GM10248 (cell line): Measurements from ENCODE around the gene MOB3A.
A peak's percentile ranks its signal among the peaks of the same experiment; 100 is the strongest.

Experiments used
- CTCF ChIA-PET: fragments of 300-600 bp; sonication (Branson Sonifier 250); formaldehyde crosslinking; extraction: SDS; loops from one replicate; lab custom pipeline; 2021; ENCODE audit warnings: antibody characterized with exemption; lab: Yijun Ruan, JAX
- POLR2A ChIA-PET: fragments of 350-650 bp; sonication (Branson Sonifier 250); formaldehyde crosslinking; extraction: SDS; loops from one replicate; lab custom pipeline; 2020; ENCODE audit warnings: antibody characterized with exemption; lab: Yijun Ruan, JAX
- DNase-seq: peaks from one replicate; pipeline ENCODE4 v3.0.0; 2012; ENCODE audit errors: extremely low spot score
- TF ChIP-seq, protein P1 (sequence below): IDR thresholded peaks from 2 replicates; pipeline ENCODE4 v1.5.1; 2012; ENCODE audit warnings: mild to moderate bottlenecking, low read depth; ENCODE audit errors: extremely low read depth, missing control alignments, control extremely low read depth

The MOB3A gene

DNA sequence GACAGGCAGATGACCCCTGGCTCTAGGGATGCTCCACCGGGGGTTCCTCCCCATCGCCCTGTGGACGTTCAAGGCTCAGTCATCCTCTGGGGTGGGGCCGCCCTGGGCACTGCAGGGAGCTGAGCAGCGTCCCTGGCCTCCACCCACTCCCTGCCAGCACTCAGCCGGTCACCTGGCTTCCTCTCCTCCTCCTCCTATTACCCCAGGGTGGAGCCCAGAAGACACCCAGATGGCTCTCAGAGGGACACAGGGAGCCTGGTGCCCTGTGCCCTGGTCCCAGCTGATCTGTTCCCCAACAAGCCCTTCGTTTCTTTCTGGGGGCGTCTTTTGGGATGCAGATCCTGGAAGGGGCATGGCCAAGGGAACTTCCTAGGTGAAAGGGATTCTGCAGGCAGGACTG, 41.4 kb downstream of the MOB3A start:
- ChIA-PET CTCF (no interaction called here), POLR2A (interaction anchor here (0.7 kb wide), 1 partner anchor 196 kb away, joined by 3 read pairs; no protein-coding TSS in a partner anchor)
- DNase-seq = no peak
- TF ChIP-seq, protein P1, sequence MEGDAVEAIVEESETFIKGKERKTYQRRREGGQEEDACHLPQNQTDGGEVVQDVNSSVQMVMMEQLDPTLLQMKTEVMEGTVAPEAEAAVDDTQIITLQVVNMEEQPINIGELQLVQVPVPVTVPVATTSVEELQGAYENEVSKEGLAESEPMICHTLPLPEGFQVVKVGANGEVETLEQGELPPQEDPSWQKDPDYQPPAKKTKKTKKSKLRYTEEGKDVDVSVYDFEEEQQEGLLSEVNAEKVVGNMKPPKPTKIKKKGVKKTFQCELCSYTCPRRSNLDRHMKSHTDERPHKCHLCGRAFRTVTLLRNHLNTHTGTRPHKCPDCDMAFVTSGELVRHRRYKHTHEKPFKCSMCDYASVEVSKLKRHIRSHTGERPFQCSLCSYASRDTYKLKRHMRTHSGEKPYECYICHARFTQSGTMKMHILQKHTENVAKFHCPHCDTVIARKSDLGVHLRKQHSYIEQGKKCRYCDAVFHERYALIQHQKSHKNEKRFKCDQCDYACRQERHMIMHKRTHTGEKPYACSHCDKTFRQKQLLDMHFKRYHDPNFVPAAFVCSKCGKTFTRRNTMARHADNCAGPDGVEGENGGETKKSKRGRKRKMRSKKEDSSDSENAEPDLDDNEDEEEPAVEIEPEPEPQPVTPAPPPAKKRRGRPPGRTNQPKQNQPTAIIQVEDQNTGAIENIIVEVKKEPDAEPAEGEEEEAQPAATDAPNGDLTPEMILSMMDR = no peak

GRCh38 chr19:2053601-2054389, 42.3 kb downstream of the MOB3A start:
- POLR2A ChIA-PET = no interaction called here
- TF ChIP-seq, protein P1 = no peak
- CTCF ChIA-PET = interaction anchor here (2.1 to 2.4 kb wide), 2 partner anchors 11 to 41 kb away, joined by 5 to 12 read pairs; no protein-coding TSS in a partner anchor
- DNase-seq = no peak

DNA sequence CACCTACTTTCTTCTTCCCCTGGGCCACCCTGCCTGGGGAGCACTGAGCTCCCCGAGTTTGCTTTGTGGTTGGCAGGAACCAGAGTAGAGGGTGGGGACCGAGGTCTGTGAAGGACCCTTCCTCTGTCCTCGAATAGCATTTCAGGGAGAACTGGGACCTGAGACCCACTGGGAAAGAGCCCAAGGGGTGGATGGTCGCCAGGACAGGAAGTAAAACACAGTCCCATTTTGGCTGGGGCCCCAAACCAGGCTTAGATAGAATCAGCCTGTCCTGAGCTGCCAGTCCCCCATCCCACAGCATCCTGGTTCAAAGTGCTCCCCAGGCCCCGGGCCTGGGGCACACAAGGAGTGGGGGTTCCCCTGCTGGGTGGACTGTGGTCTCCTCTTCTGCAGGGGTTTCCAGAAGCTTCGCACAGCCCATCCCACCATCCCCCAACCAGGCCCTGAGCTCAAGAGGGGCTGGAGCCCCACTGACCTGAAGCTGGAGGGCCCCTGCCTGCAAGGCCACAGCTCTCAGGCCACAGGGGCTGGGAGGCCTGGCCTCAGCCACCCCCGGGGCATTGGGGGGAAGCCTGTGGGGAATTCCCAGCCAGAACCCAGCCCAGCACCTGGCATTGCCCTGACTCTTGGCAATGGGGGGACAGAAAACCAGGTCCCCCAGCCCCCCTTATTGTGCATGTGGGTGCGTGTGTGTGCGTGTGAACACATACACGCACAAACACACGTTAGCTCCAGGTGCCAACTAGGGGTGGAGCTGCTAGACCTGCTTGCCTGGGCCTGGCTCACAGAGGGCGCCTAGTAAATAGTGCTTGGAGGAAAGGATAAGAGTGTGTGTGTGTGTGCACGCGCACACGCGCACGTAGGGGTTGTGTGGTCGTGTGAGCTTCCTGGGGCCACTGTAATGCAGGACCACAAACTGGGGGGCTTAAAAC, 44.1 kb downstream of the MOB3A start:
- POLR2A ChIA-PET = interaction anchor here (0.5 to 1.8 kb wide), 13 partner anchors 8 to 487 kb away, joined by 3 to 13 read pairs (median 3); no protein-coding TSS in a partner anchor
- no peak for DNase-seq
- TF ChIP-seq, protein P1 = no peak
- CTCF ChIA-PET = interaction anchor here (1.0 to 2.4 kb wide), 9 partner anchors 9 to 177 kb away, joined by 3 to 13 read pairs (median 5); no protein-coding TSS in a partner anchor

GRCh38 chr19:2050991-2051772, 44.9 kb downstream of the MOB3A start, which contains the start of gene MKNK2:
MKNK2 (minus strand) TSS chr19:2051244; CDS start chr19:2050851, 393 bp downstream.
- ChIA-PET POLR2A (interaction anchor here (0.5 to 1.8 kb wide), 11 partner anchors 9 to 487 kb away, joined by 3 to 13 read pairs (median 3); no protein-coding TSS in a partner anchor), CTCF (interaction anchor here (1.0 to 2.4 kb wide), 7 partner anchors 8 to 176 kb away, joined by 3 to 13 read pairs (median 5); no protein-coding TSS in a partner anchor)
- TF ChIP-seq, protein P1 = peak; percentile 71
- DNase-seq = peak; percentile 97

DNA sequence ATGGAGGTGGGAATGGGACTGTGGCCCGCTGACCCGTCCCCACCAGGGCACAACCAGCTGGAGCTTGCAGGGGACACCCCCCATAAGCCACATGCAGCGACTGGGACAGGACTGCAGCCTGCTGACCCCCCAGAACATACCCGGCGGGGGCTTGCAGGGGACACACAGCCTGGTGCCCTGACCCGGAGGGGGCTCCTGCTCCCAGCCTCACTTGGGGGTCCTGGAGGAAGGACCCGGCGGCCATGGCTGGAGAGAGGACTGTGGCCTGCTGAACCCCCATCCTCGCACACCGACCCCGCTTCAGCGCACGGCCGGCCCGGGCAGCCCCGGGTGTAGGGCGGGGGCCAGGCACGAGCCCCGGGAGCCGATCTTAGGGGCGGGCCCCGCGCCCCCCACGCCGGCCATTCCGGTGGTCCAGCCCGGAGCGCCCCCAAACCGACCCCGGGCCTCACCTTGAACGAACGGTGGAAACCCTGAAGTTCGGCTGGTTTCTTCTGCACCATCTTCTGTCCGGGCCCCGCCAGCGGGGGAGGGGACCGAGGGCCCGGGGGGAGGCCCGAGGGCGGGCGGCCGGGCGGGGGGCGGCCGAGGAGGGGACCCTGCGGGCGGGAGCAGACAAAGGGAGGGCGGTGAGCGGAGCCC, 45.7 kb downstream of the MOB3A start:
- DNase-seq = no peak
- POLR2A ChIA-PET = interaction anchor here (0.6 to 2.5 kb wide), 5 partner anchors 8 to 44 kb away, joined by 3 to 13 read pairs (median 5); no protein-coding TSS in a partner anchor

More for the DNA sequence above, 45.7 kb downstream of the MOB3A start:
- TF ChIP-seq, protein P1 = no peak
- CTCF ChIA-PET = no interaction called here
